ENCODE data around the gene PTPRD. TPM values are rescaled to one million over a fixed set of nuclear protein-coding genes. Genes with fewer than 3 reads are reported as not detected.
"Not testable (repeated sequence)": the region's sequence is repeated elsewhere in the genome, so short reads cannot be mapped to it uniquely, and the experiment has no call there.

The PTPRD gene
- polyA plus RNA-seq, 1 donor from 2014 or later = not detected

- Mint-ChIP-seq H3K9me3 (peaks cover 0 to 5% (median 0%) of the 10 kb centered on the region in 3 donors), H3K4me1 (no peaks in the 10 kb centered on the region), H3K27me3 (no peaks in the 10 kb centered on the region), H3K27ac (no peak overlapping the region), H3K36me3 (no peaks in the 10 kb centered on the region), H3K4me3 (no peak overlapping the region)
Observed at GRCh38 chr9:9521033-9521779, 1091.6 kb downstream of the PTPRD start.

GRCh38 chr9:9504869-9505268, 1107.9 kb downstream of the PTPRD start:
- H3K9me3 Mint-ChIP-seq = peaks cover 3 to 4% (median 4%) of the 10 kb centered on the region in 3 donors
- H3K4me1 Mint-ChIP-seq = no peaks in the 10 kb centered on the region
- H3K27ac Mint-ChIP-seq = no peak overlapping the region
- no peaks in the 10 kb centered on the region for H3K36me3 Mint-ChIP-seq
- no peak overlapping the region for H3K4me3 Mint-ChIP-seq
- no peaks in the 10 kb centered on the region for H3K27me3 Mint-ChIP-seq

- no peaks in the 10 kb centered on the region for H3K27me3 Mint-ChIP-seq
- H3K4me3 Mint-ChIP-seq = no peak overlapping the region
- no peak overlapping the region for H3K27ac Mint-ChIP-seq
- no peaks in the 10 kb centered on the region for H3K36me3 Mint-ChIP-seq
- H3K4me1 Mint-ChIP-seq = no peaks in the 10 kb centered on the region
- peaks cover 2 to 9% (median 3%) of the 10 kb centered on the region in 3 donors for H3K9me3 Mint-ChIP-seq
Observed at GRCh38 chr9:9499546-9499945, 1113.3 kb downstream of the PTPRD start.

GRCh38 chr9:9498846-9499245, 1114.0 kb downstream of the PTPRD start:
- Mint-ChIP-seq H3K9me3 (peaks cover 4 to 14% (median 5%) of the 10 kb centered on the region in 3 donors), H3K4me1 (no peaks in the 10 kb centered on the region), H3K36me3 (no peaks in the 10 kb centered on the region), H3K27ac (no peak overlapping the region), H3K4me3 (no peak overlapping the region), H3K27me3 (no peaks in the 10 kb centered on the region)

GRCh38 chr9:9498128-9498527, 1114.7 kb downstream of the PTPRD start:
- Mint-ChIP-seq H3K36me3 (no peaks in the 10 kb centered on the region), H3K4me1 (no peaks in the 10 kb centered on the region), H3K9me3 (peaks cover 4 to 16% (median 6%) of the 10 kb centered on the region in 3 donors), H3K27ac (no peak overlapping the region), H3K27me3 (no peaks in the 10 kb centered on the region), H3K4me3 (no peak overlapping the region)

- Mint-ChIP-seq H3K4me1 (no peaks in the 10 kb centered on the region), H3K4me3 (no peak overlapping the region), H3K27me3 (no peaks in the 10 kb centered on the region), H3K36me3 (no peaks in the 10 kb centered on the region), H3K27ac (no peak overlapping the region), H3K9me3 (peaks cover 2 to 16% (median 6%) of the 10 kb centered on the region in 3 donors)
Observed at GRCh38 chr9:9494336-9494735, 1118.5 kb downstream of the PTPRD start.

- H3K27ac Mint-ChIP-seq = no peak overlapping the region
- no peak overlapping the region for H3K4me3 Mint-ChIP-seq
- H3K27me3 Mint-ChIP-seq = no peaks in the 10 kb centered on the region
- no peaks in the 10 kb centered on the region for H3K4me1 Mint-ChIP-seq
- peaks cover 2 to 12% (median 6%) of the 10 kb centered on the region in 3 donors for H3K9me3 Mint-ChIP-seq
- no peaks in the 10 kb centered on the region for H3K36me3 Mint-ChIP-seq
Observed at GRCh38 chr9:9492506-9492905, 1120.3 kb downstream of the PTPRD start.

GRCh38 chr9:9489183-9489582, 1123.6 kb downstream of the PTPRD start:
- H3K4me3 Mint-ChIP-seq = no peak overlapping the region

GRCh38 chr9:9483175-9483574, 1129.6 kb downstream of the PTPRD start:
- H3K27ac Mint-ChIP-seq = no peak overlapping the region
- H3K4me3 Mint-ChIP-seq = no peak overlapping the region
- no peaks in the 10 kb centered on the region for H3K4me1 Mint-ChIP-seq
- H3K9me3 Mint-ChIP-seq = peaks cover 0 to 4% (median 3%) of the 10 kb centered on the region in 3 donors
- H3K36me3 Mint-ChIP-seq = no peaks in the 10 kb centered on the region
- peaks cover 2% of the 10 kb centered on the region for H3K27me3 Mint-ChIP-seq

More at GRCh38 chr9:9489183-9489582, 1123.6 kb downstream of the PTPRD start:
- H3K36me3 Mint-ChIP-seq = no peaks in the 10 kb centered on the region
- H3K27me3 Mint-ChIP-seq = peaks cover 2% of the 10 kb centered on the region
- no peak overlapping the region for H3K27ac Mint-ChIP-seq
- peaks cover 4 to 8% (median 6%) of the 10 kb centered on the region in 3 donors for H3K9me3 Mint-ChIP-seq
- H3K4me1 Mint-ChIP-seq = no peaks in the 10 kb centered on the region

GRCh38 chr9:9478741-9479140, 1134.1 kb downstream of the PTPRD start:
- peaks cover 0 to 1% (median 0%) of the 10 kb centered on the region in 3 donors for H3K4me1 Mint-ChIP-seq
- H3K9me3 Mint-ChIP-seq = peaks cover 0 to 2% (median 0%) of the 10 kb centered on the region in 3 donors
- no peak overlapping the region for H3K4me3 Mint-ChIP-seq
- H3K27me3 Mint-ChIP-seq = no peaks in the 10 kb centered on the region
- no peaks in the 10 kb centered on the region for H3K36me3 Mint-ChIP-seq
- no peak overlapping the region for H3K27ac Mint-ChIP-seq

- Mint-ChIP-seq H3K36me3 (no peaks in the 10 kb centered on the region), H3K4me1 (peaks cover 0 to 3% (median 0%) of the 10 kb centered on the region in 3 donors), H3K4me3 (no peak overlapping the region), H3K9me3 (peaks cover 0 to 4% (median 4%) of the 10 kb centered on the region in 3 donors), H3K27me3 (no peaks in the 10 kb centered on the region), H3K27ac (no peak overlapping the region)
Observed at GRCh38 chr9:9469271-9469670, 1143.5 kb downstream of the PTPRD start.

GRCh38 chr9:9441874-9442273, 1170.9 kb downstream of the PTPRD start:
- H3K27me3 Mint-ChIP-seq, H3K36me3 Mint-ChIP-seq, H3K4me1 Mint-ChIP-seq, H3K27ac Mint-ChIP-seq, H3K4me3 Mint-ChIP-seq: not testable (repeated sequence)
- peaks cover 0 to 12% (median 4%) of the 10 kb centered on the region in 3 donors for H3K9me3 Mint-ChIP-seq

- H3K27ac Mint-ChIP-seq = no peak overlapping the region
- no peaks in the 10 kb centered on the region for H3K36me3 Mint-ChIP-seq
- no peak overlapping the region for H3K4me3 Mint-ChIP-seq
- no peaks in the 10 kb centered on the region for H3K27me3 Mint-ChIP-seq
- no peaks in the 10 kb centered on the region for H3K9me3 Mint-ChIP-seq
- H3K4me1 Mint-ChIP-seq = no peaks in the 10 kb centered on the region
Observed at GRCh38 chr9:9437641-9438040, 1175.2 kb downstream of the PTPRD start.

GRCh38 chr9:9426454-9426853, 1186.3 kb downstream of the PTPRD start:
- not testable (repeated sequence) for H3K27ac Mint-ChIP-seq, H3K9me3 Mint-ChIP-seq, H3K27me3 Mint-ChIP-seq, H3K36me3 Mint-ChIP-seq, H3K4me1 Mint-ChIP-seq, H3K4me3 Mint-ChIP-seq

- no peaks in the 10 kb centered on the region for H3K36me3 Mint-ChIP-seq
- no peaks in the 10 kb centered on the region for H3K27me3 Mint-ChIP-seq
- peaks cover 0 to 4% (median 2%) of the 10 kb centered on the region in 3 donors for H3K9me3 Mint-ChIP-seq
- no peaks in the 10 kb centered on the region for H3K4me1 Mint-ChIP-seq
- H3K27ac Mint-ChIP-seq = no peak overlapping the region
- no peak overlapping the region for H3K4me3 Mint-ChIP-seq
Observed at GRCh38 chr9:9412241-9412640, 1200.6 kb downstream of the PTPRD start.

GRCh38 chr9:9410736-9411135, 1202.1 kb downstream of the PTPRD start:
- Mint-ChIP-seq H3K9me3 (peaks cover 2 to 4% (median 2%) of the 10 kb centered on the region in 3 donors), H3K4me1 (no peaks in the 10 kb centered on the region), H3K36me3 (no peaks in the 10 kb centered on the region), H3K27ac (no peak overlapping the region), H3K4me3 (no peak overlapping the region), H3K27me3 (no peaks in the 10 kb centered on the region)
